ENCODE results near the gene PSMD4.
"Not testable (repeated sequence)": the region's sequence is repeated elsewhere in the genome, so short reads cannot be mapped to it uniquely, and the experiment has no call there.

PSMD4 gene

DNA sequence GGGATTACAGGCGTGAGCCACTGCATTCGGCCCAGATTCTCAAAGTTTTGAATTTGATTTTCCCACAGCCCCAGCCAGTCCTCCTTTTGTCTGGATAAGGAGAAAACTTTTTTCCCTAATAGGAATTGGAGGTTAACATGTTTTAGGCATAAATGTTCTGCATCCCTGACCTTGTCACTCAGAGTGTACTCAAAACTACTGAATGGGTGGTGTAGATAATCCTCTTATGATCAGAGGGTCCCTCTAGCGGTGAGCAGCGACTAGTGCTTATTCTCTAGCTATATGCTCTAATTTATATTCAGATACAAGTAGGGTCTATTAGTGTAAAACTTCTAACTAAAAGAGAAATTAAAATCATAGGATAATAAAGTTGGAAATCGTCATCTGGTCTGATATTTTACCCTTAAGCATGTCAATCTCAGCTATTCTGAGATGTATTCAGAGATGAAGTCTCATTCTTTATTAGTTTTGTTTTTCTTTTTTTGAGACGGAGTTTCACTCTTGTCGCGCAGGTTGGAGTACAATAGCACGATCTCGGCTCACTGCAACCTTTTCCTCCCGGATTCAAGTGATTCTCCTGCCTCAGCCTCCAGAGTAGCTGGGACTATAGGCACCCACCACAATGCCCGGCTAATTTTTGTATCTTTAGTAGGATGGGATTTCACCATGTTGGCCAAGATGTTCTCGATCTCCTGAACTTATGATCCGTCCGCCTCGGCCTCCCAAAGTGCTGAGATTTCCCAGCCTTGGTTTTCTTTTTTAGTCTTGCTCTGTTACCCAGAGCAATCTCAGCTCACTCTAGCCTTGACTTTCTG, 2.7 kb upstream of the PSMD4 start:
- H3K27me3 Mint-ChIP-seq (ENCODE audit: low read depth) = no peaks in the 10 kb centered on the region
- peaks cover 21% of the 10 kb centered on the region for H3K4me1 Mint-ChIP-seq (ENCODE audit: low read depth)
- H3K36me3 Mint-ChIP-seq (ENCODE audit: low read depth) = peaks cover 19% of the 10 kb centered on the region
- no peak overlapping the region for H3K4me3 Mint-ChIP-seq
- H3K27ac Mint-ChIP-seq = peak overlapping the region; percentile 20
- no peaks in the 10 kb centered on the region for H3K9me3 Mint-ChIP-seq

DNA sequence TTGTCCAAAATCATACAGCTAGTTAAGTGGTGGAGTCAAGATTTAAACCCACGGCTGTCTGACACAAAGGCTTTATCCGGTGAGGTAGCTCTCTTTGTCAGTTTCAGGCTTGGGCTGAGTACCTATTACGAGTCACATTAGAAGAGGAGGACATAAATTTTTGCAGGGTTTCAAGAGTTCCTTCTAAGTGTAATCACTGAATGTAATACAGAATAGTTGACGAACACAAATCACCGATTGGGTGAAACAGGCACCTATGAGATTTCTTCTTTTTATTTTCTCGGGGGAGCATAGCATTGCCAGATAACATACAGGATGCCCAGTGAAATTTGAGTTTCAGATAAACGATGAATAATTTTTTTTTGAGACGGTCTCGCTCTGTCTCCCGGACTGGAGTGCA, 847 bp downstream of the PSMD4 start:
- Mint-ChIP-seq H3K27me3 (ENCODE audit: low read depth) (no peaks in the 10 kb centered on the region), H3K36me3 (ENCODE audit: low read depth) (peaks cover 5% of the 10 kb centered on the region), H3K4me1 (ENCODE audit: low read depth) (peaks cover 27% of the 10 kb centered on the region), H3K9me3 (no peaks in the 10 kb centered on the region), H3K4me3 (peak overlapping the region; percentile 94), H3K27ac (peak overlapping the region; percentile 91)

DNA sequence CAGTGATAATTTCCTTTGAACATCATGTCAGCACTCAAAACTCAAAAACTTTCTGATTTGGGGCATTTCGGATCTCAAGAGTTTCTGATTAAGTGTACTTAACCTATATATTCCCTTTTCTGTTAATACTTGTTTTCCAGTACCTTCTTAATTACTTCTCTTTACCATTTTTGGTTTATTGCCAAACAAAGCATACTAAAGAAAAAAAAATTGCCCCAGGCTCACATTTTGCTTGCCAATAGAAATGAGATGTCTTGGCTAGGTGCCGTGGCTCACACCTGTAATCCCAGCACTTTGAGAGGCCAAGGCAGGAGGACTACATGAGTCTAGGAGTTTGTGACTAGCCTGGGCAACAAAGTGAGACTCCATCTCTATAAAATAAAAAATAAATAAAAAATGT, 4.8 kb downstream of the PSMD4 start:
- Mint-ChIP-seq H3K36me3 (ENCODE audit: low read depth) (peaks cover 10% of the 10 kb centered on the region), H3K4me1 (ENCODE audit: low read depth) (peaks cover 23% of the 10 kb centered on the region), H3K4me3 (no peak overlapping the region), H3K9me3 (no peaks in the 10 kb centered on the region), H3K27ac (no peak overlapping the region), H3K27me3 (ENCODE audit: low read depth) (no peaks in the 10 kb centered on the region)

DNA sequence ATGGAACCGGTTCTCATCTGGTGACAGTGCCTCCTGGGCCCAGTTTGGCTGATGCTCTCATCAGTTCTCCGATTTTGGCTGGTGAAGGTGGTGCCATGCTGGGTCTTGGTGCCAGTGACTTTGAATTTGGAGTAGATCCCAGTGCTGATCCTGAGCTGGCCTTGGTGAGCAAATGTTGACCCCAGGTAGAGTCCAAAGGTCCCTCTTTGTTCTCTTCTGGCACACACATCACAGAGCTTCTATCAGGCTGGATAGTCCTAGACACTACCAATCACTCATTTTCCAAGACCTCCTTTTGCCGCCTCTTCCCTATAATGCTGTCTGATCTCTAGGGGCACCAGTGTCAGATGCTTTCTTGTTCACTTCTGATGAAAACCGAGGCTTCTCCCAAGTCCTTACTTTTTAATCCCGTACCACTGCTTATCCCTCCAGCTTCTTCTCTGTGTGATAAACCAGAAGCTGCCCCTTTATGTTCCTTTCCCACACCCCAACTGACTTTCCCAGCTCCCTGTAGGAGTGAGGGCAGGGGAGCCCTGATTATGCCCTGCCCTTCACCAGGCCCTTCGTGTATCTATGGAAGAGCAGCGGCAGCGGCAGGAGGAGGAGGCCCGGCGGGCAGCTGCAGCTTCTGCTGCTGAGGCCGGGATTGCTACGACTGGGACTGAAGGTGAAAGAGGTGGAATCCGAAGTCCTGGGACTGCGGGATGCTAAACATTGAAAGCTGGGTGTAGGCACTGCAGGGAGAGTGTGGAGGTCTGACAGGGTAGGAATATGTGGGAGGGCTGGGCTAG, 11.1 kb downstream of the PSMD4 start:
- Mint-ChIP-seq H3K27ac (no peak overlapping the region), H3K9me3 (no peaks in the 10 kb centered on the region), H3K27me3 (ENCODE audit: low read depth) (no peaks in the 10 kb centered on the region), H3K4me1 (ENCODE audit: low read depth) (no peaks in the 10 kb centered on the region), H3K4me3 (no peak overlapping the region), H3K36me3 (ENCODE audit: low read depth) (peaks cover 38% of the 10 kb centered on the region)

DNA sequence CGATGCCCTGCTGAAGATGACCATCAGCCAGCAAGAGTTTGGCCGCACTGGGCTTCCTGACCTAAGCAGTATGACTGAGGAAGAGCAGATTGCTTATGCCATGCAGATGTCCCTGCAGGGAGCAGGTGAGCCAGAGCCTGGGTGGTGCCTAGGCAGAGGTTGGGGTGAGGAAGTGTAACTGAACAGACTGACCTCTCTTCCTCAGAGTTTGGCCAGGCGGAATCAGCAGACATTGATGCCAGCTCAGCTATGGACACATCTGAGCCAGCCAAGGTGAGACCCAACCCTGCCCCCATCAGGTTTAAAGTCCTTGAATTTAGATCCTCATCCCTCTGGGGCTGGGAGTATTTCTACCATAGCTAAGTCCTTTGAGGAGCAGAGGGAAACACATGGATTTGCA, 11.8 kb downstream of the PSMD4 start:
- Mint-ChIP-seq H3K27me3 (ENCODE audit: low read depth) (no peaks in the 10 kb centered on the region), H3K36me3 (ENCODE audit: low read depth) (peaks cover 40% of the 10 kb centered on the region), H3K9me3 (no peaks in the 10 kb centered on the region), H3K4me1 (ENCODE audit: low read depth) (peaks cover under 1% of the 10 kb centered on the region), H3K27ac (no peak overlapping the region), H3K4me3 (no peak overlapping the region)

DNA sequence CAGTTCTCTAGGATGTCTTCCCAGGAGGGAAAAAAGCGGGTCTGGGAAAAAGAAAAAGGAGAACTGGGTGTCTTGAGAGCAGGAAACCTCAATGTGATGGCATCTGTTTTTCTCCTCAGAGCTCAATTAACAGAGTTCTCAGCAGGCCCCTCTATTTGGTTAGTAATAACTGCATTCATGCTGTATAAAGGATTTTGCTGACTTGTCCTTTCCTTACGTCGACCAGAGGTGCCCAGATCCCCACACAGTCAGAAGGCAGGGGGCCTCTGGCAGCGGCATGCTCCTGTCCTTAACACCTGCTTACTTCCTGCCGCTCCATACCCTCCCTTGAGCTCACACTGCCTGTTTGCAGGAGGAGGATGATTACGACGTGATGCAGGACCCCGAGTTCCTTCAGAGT, 12.3 kb downstream of the PSMD4 start:
- Mint-ChIP-seq H3K36me3 (ENCODE audit: low read depth) (peaks cover 45% of the 10 kb centered on the region), H3K9me3 (no peaks in the 10 kb centered on the region), H3K4me1 (ENCODE audit: low read depth) (peaks cover 2% of the 10 kb centered on the region)

DNA sequence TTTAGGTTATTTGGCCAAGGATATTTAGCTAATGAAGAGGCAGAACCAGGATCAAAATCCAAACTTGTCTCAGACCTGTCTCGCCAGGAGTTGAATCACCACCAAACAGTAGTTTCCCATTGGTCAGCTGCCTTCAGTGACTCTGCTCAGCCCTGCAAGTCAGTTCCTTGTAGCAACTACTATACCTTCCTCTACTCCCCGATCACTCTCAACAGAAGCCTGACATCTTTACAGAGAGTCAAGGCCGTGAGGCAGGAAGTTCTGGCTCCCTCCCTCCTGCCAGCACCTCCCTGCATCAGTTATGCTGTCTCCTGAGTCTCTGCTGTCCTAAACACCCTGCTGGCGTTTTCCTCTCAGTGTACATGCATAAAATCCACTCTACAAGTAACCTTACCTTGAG, 13.2 kb downstream of the PSMD4 start:
- H3K36me3 Mint-ChIP-seq (ENCODE audit: low read depth) = peaks cover 49% of the 10 kb centered on the region

More for the DNA sequence above, 12.3 kb downstream of the PSMD4 start:
- Mint-ChIP-seq H3K27ac (no peak overlapping the region), H3K27me3 (ENCODE audit: low read depth) (no peaks in the 10 kb centered on the region), H3K4me3 (no peak overlapping the region)

DNA sequence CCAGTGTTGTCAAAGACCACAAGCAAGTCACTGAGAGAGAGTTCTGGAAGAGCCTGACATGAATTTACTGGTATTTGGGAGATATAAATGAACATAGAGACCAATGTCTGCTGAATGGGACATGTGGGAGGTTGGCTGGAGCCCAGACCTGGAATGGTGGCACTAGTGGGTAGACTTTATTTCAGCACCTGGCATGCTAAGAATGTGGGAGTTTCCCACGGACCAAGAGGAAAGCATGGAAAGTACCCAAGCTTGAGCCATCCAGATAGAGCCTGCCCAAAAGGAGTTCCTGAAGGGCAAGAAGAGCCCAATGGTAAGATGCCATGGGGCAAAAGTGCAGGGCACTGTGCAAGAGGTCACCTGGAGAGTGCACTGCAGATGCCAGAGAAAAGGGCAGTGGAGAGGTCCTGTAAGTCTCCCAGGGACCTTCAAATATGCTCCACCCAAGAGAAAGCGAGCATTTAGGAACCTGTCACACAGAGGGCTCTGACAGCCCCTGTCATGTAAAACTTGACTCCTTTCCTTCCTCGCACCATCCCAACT, 19.5 kb downstream of the PSMD4 start:
- no peak overlapping the region for H3K27ac Mint-ChIP-seq
- H3K4me1 Mint-ChIP-seq (ENCODE audit: low read depth) = peaks cover 10% of the 10 kb centered on the region
- H3K27me3 Mint-ChIP-seq (ENCODE audit: low read depth) = no peaks in the 10 kb centered on the region
- no peaks in the 10 kb centered on the region for H3K9me3 Mint-ChIP-seq
- H3K36me3 Mint-ChIP-seq (ENCODE audit: low read depth) = peaks cover 21% of the 10 kb centered on the region
- no peak overlapping the region for H3K4me3 Mint-ChIP-seq

More for the DNA sequence above, 13.2 kb downstream of the PSMD4 start:
- no peaks in the 10 kb centered on the region for H3K9me3 Mint-ChIP-seq
- no peak overlapping the region for H3K4me3 Mint-ChIP-seq
- H3K27ac Mint-ChIP-seq = no peak overlapping the region
- H3K27me3 Mint-ChIP-seq (ENCODE audit: low read depth) = no peaks in the 10 kb centered on the region
- peaks cover 2% of the 10 kb centered on the region for H3K4me1 Mint-ChIP-seq (ENCODE audit: low read depth)

DNA sequence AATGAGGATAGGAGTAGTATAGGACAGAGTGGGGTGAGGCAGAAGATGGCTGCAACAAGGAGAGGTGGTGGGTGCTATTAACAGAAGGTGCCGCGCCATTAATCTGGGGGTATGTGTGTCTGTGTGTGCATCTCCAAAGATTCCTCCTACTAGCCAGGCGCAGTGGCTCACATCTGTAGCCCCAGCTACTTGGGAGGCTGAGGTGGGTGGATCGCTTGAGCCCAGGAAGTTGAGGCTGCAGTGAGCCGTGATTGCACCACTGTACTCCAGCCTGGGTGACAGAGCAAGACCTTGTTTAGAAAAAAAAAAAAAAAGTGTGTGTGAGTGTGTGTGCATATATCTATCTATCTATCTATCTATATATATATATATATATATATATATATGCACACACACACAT, 20.8 kb downstream of the PSMD4 start:
- H3K27me3 Mint-ChIP-seq (ENCODE audit: low read depth); H3K9me3 Mint-ChIP-seq; H3K4me3 Mint-ChIP-seq; H3K27ac Mint-ChIP-seq: not testable (repeated sequence)
- peaks cover 10% of the 10 kb centered on the region for H3K4me1 Mint-ChIP-seq (ENCODE audit: low read depth)
- peaks cover 17% of the 10 kb centered on the region for H3K36me3 Mint-ChIP-seq (ENCODE audit: low read depth)

DNA sequence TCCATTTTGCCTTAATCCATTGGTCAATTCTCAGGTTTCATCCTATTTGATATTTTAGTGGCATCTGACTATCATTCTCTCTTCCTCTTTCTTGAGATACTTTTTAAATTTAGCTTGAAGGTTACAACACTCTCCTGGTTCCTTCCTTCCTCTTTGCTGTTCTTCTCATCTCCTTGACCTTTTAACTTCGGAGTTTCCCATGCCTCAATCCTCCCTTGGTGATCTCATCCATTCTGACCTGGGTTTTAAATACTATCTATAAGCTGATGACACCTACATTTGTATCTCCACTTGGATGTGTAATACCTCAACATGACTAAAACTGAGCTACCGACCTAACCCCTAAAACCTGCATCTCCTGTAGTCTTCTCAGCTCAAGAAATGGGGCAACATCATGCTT, 22.7 kb downstream of the PSMD4 start:
- Mint-ChIP-seq H3K27me3 (ENCODE audit: low read depth) (no peaks in the 10 kb centered on the region), H3K4me3 (no peak overlapping the region), H3K9me3 (no peaks in the 10 kb centered on the region), H3K4me1 (ENCODE audit: low read depth) (peaks cover 8% of the 10 kb centered on the region), H3K27ac (peak overlapping the region; percentile 7), H3K36me3 (ENCODE audit: low read depth) (peaks cover 8% of the 10 kb centered on the region)

DNA sequence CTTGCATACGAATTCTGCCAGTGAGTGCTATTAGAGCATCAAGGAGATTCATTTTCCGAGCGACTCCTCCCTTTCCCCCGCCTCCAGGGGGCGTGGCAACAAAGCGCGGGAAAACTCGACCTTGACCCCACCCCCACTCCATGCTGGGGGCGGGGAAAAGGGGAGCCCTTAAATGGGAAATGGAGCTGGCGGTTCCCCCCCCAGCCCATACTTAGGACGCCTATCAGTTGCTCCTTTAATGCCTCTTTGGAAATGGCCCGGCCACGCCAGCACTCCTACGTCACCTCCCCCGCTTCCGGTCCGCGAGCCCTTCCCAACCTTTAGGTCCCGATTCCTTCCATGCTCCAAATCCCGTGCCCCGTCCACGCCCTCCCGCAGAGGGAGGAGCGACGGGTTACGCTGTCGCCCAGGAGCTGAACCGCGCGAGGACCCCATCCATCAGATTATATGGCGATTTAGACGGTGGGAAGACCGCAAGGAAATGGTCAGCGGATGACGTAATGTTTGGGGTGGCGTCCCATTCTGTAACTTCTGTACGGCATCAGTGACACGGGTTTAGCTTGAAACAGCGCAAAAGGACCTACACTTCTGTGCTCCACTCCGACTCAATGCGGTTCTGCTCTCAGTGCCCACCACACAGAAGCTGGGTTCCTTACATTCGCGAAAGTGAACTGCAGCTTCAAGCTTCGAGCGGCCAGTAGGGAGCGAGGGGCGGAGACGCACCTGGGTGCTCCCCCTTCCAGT, 26.9 kb downstream of the PSMD4 start:
- Mint-ChIP-seq H3K27ac (peak overlapping the region; percentile 99), H3K4me1 (ENCODE audit: low read depth) (peaks cover 25% of the 10 kb centered on the region), H3K36me3 (ENCODE audit: low read depth) (peaks cover 8% of the 10 kb centered on the region)

DNA sequence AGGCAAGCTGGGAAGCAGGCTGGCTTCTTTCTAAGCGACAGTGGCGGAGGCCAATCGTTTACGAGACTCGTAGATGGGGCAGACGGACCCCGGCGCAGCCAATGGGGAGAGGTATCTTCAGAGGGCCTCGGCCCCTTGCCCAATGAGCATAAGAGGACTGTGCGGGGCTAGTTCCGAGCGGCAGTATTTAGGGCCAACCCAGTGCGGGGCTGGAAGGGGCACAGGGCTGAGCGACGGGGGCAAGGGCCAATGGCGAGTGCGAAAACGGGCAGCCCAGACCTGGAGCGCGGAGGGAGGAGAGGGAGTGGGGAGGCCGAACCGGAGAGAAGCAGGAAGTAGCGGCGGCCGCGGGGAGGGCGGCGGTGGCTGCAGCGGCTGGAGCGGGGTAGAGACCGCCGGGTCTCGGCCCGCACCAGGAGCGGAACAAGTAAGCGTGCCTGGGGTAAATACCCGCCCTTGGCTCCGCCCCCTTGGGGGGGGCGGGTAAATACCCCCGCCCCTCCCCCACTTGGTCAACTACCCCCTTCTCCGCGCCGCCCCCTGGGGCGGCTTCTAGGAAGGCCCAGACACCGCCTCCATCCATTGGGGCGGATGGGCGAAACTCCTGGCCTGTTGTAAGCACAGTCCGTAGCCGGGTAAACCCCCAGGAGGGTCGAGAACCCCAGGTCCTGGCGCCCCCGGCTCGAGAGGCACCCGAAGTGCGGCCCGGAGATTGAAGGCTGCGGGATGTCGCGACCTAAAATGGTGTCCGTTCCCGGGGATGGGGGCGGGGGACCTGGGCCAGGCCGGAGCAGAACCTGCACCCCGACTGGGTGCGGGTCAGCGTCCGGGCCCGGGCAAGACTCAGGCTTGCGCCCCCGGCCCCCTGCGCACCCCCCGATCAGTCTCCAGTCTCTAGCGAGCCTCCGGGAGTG, 27.7 kb downstream of the PSMD4 start, which contains the start of gene ZNF687:
Gene ZNF687 (plus strand): TSS at position 331 of the 914 bp plus-strand sequence. CDS start 3,993 bp downstream, outside the sequence.
- Mint-ChIP-seq H3K27ac (peak within 1 kb of the TSS; percentile 99), H3K27me3 (ENCODE audit: low read depth) (no peaks in the 10 kb centered on the region), H3K9me3 (no peaks in the 10 kb centered on the region), H3K4me1 (ENCODE audit: low read depth) (peaks cover 24% of the 10 kb centered on the region), H3K36me3 (ENCODE audit: low read depth) (peaks cover 14% of the 10 kb centered on the region), H3K4me3 (peak within 1 kb of the TSS; percentile 98)

More for the DNA sequence above, 26.9 kb downstream of the PSMD4 start:
- H3K9me3 Mint-ChIP-seq = no peaks in the 10 kb centered on the region
- H3K4me3 Mint-ChIP-seq = peak overlapping the region; percentile 98
- no peaks in the 10 kb centered on the region for H3K27me3 Mint-ChIP-seq (ENCODE audit: low read depth)

DNA sequence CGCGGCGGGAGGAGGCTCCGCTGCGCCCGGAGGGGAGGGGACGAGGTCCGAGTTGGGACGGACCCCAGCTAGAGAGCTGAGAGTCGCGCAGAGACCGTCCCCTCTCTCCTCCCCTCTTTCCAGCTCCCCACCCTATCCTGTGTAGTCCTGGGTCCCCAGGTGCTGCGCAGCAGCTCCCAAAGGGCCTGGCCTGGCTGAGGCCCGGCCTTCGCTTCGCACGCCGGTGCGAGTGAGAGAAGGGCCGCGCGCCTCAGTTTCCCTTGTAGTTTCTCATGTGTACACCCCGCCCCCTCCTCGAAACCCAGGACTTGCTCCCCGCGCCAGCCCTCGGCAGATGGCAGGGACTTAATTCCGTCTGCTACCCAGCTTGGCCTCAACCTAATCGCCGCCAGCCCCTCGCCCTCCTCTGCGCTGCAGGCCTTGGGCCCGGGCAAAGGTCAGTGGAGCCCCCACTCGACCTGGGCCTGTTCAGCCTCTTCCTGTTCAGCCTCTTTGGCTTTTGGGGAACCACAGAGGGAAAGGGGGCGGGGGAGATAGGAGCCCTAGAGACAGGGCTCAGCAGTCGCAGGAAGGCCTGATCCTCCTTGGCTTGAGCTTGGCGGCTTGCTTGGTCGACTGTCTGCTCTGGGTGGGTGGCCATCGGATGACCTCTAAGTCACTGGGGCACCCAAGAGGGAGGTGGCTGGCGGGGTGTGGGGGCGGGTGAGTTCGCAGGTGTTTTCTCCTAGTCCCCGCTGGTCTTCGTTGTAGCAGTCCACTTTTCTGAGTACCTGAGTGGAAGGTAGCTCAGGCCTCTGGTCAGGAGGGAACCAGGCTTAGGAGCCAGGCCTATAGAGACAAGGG, 28.6 kb downstream of the PSMD4 start:
- Mint-ChIP-seq H3K9me3 (no peaks in the 10 kb centered on the region), H3K27me3 (ENCODE audit: low read depth) (no peaks in the 10 kb centered on the region), H3K36me3 (ENCODE audit: low read depth) (peaks cover 14% of the 10 kb centered on the region), H3K4me1 (ENCODE audit: low read depth) (peaks cover 19% of the 10 kb centered on the region), H3K27ac (peak overlapping the region; percentile 90), H3K4me3 (peak overlapping the region; percentile 93)
